H1 (cell line): Measurements from ENCODE around the gene TRAF3IP3. TPM values are rescaled to one million over a fixed set of nuclear protein-coding genes. Genes with fewer than 3 reads are reported as not detected.

Source experiments
- CTCF ChIA-PET: fragments of 300-600 bp; sonication (Branson Sonifier 250); formaldehyde crosslinking; loops from one replicate; lab custom pipeline; 2021; ENCODE audit not compliant: partially characterized antibody; lab: Charles Lee
- POLR2A ChIA-PET: fragments of 300-600 bp; sonication (Branson Sonifier 250); formaldehyde crosslinking; loops from one replicate; lab custom pipeline; 2021; ENCODE audit warnings: inconsistent platforms; ENCODE audit not compliant: partially characterized antibody; lab: Charles Lee
- DNase-seq, 2 experiments: peaks; one replicate each; pipeline versions ENCODE4 v3.0.0 to v3.0.0-alpha.2; 2010 to 2022; ENCODE audit warnings: low spot score in 2 of 2, low read depth in 1 of 2, mixed read lengths in 1 of 2
- FAIRE-seq: peaks from 2 replicates; lab custom pipeline; 2011; peaks lifted over from hg19 to GRCh38; lab: Jason Lieb, UNC
- H2AFZ ChIP-seq: 2 replicates; pipeline ENCODE4 v1.8.1; 2012; ENCODE audit warnings: low read length, inconsistent platforms
- H2AK5ac ChIP-seq: 2 replicates; pipeline ENCODE4 v1.6.1; 2013; ENCODE audit warnings: low read depth, low read length
- H2BK120ac ChIP-seq: replicated peaks from 2 replicates; pipeline ENCODE3; 2013; ENCODE audit warnings: low read depth, low read length, inconsistent platforms
- H2BK12ac ChIP-seq: 2 replicates; pipeline ENCODE4 v1.6.1; 2013; ENCODE audit warnings: low read depth, low read length
- H2BK15ac ChIP-seq: 2 replicates; pipeline ENCODE4 v1.6.1; 2013; ENCODE audit warnings: low read length
- H2BK20ac ChIP-seq: 2 replicates; pipeline ENCODE4 v1.6.1; 2013; ENCODE audit warnings: low read length
- H2BK5ac ChIP-seq: 2 replicates; pipeline ENCODE4 v1.6.1; 2013; ENCODE audit warnings: low read depth, low read length
- H3K14ac ChIP-seq: 2 replicates; pipeline ENCODE4 v1.6.1; 2013; ENCODE audit warnings: inconsistent platforms; ENCODE audit not compliant: insufficient read length
- H3K18ac ChIP-seq: 2 replicates; pipeline ENCODE4 v1.6.1; 2013; ENCODE audit warnings: low read length; ENCODE audit errors: extremely low read depth
- H3K23ac ChIP-seq: 2 replicates; pipeline ENCODE4 v1.6.1; 2013; ENCODE audit warnings: inconsistent platforms; ENCODE audit not compliant: insufficient read length
- H3K23me2 ChIP-seq: 2 replicates; pipeline ENCODE4 v1.6.1; 2013; ENCODE audit warnings: low read depth, low read length
- H3K27ac ChIP-seq: 2 replicates; pipeline ENCODE4 v1.6.1; 2011; ENCODE audit warnings: low read depth, low read length, inconsistent platforms
- H3K27me3 ChIP-seq, 4 experiments: replicated peaks in 1 of 4; 1 replicate in 1 of 4; 2 replicates in 3 of 4; pipeline versions ENCODE4 v1.6.1 to v1.8.1; 2011 to 2013; ENCODE audit warnings: low read length in 3 of 4, mild to moderate bottlenecking in 3 of 4, inconsistent platforms in 2 of 4, mixed read lengths in 2 of 4, moderate library complexity in 1 of 4; ENCODE audit not compliant: control insufficient read depth in 3 of 4, insufficient read depth in 3 of 4; ENCODE audit errors: extremely low read depth in 1 of 4
- H3K36me3 ChIP-seq, 4 experiments: 2 replicates each; pipeline versions ENCODE4 v1.6.1 to v1.8.1; 2011 to 2013; ENCODE audit warnings: mild to moderate bottlenecking in 4 of 4, low read length in 3 of 4, moderate library complexity in 2 of 4, control low read depth in 1 of 4, inconsistent platforms in 1 of 4; ENCODE audit not compliant: insufficient read depth in 4 of 4, control insufficient read depth in 2 of 4
- H3K4ac ChIP-seq: replicated peaks from 2 replicates; pipeline ENCODE3; 2013; ENCODE audit warnings: low read length, low read depth, mixed read lengths, inconsistent platforms; ENCODE audit not compliant: insufficient read length
- H3K4me1 ChIP-seq, 4 experiments: replicated peaks in 1 of 4; 1 replicate in 1 of 4; 2 replicates in 3 of 4; pipeline versions ENCODE4 v1.6.1 to v1.8.1; 2011 to 2013; ENCODE audit warnings: low read length in 3 of 4, inconsistent platforms in 2 of 4, mixed read lengths in 1 of 4; ENCODE audit not compliant: insufficient read depth in 4 of 4, control insufficient read depth in 3 of 4
- H3K4me2 ChIP-seq, 2 experiments: 2 replicates each; pipeline versions ENCODE4 v1.6.1 to v1.8.1; 2011 to 2013; ENCODE audit warnings: low read depth in 2 of 2, low read length in 2 of 2, control low read depth in 1 of 2, inconsistent platforms in 1 of 2, mild to moderate bottlenecking in 1 of 2; ENCODE audit not compliant: insufficient read depth in 1 of 2
- H3K4me3 ChIP-seq, 4 experiments: fragments of 200-600, 300-600 bp in 1 of 4; sonication (generic), shearing (Covaris generic), sonication (Bioruptor Twin) in 1 of 4; 2 replicates each; pipeline versions ENCODE4 v1.5.1 to v1.8.1; 2011 to 2016; ENCODE audit warnings: low read length in 4 of 4, low read depth in 3 of 4, control low read depth in 2 of 4, inconsistent platforms in 2 of 4, mild to moderate bottlenecking in 2 of 4, mixed read lengths in 1 of 4, moderate library complexity in 1 of 4; ENCODE audit not compliant: insufficient read depth in 2 of 4; ENCODE audit errors: extremely low read depth in 1 of 4
- H3K56ac ChIP-seq: replicated peaks from 2 replicates; pipeline ENCODE3; 2013; ENCODE audit warnings: low read depth, mild to moderate bottlenecking, mixed read lengths, low read length, inconsistent platforms; ENCODE audit not compliant: insufficient read length
- H3K79me1 ChIP-seq: 2 replicates; pipeline ENCODE4 v1.6.1; 2013; ENCODE audit warnings: low read depth, low read length, control low read depth
- H3K79me2 ChIP-seq, 2 experiments: 2 replicates each; pipeline versions ENCODE4 v1.6.1 to v1.8.1; 2012 to 2013; ENCODE audit warnings: low read length in 2 of 2, mild to moderate bottlenecking in 2 of 2, inconsistent platforms in 1 of 2; ENCODE audit not compliant: insufficient read depth in 2 of 2, control insufficient read depth in 1 of 2
- H3K9ac ChIP-seq, 4 experiments: replicated peaks in 1 of 4; 1 replicate in 1 of 4; 2 replicates in 3 of 4; pipeline versions ENCODE4 v1.6.1 to v1.8.1; 2011 to 2013; ENCODE audit warnings: low read depth in 3 of 4, low read length in 3 of 4, control low read depth in 2 of 4, mild to moderate bottlenecking in 2 of 4, moderate library complexity in 2 of 4, inconsistent platforms in 1 of 4; ENCODE audit errors: extremely low read depth in 1 of 4
- H3K9me3 ChIP-seq, 2 experiments: 2 replicates each; pipeline versions ENCODE4 v1.6.1 to v1.8.1; 2012 to 2013; ENCODE audit warnings: mild to moderate bottlenecking in 2 of 2, moderate library complexity in 2 of 2, control low read depth in 1 of 2, inconsistent platforms in 1 of 2, low read depth in 1 of 2, low read length in 1 of 2, mixed read lengths in 1 of 2; ENCODE audit not compliant: insufficient read depth in 2 of 2
- H4K20me1 ChIP-seq, 2 experiments: replicated peaks in 1 of 2; 2 replicates each; pipeline versions ENCODE3 to v1.8.1; 2011 to 2013; ENCODE audit warnings: inconsistent platforms in 2 of 2, low read length in 2 of 2, mild to moderate bottlenecking in 1 of 2; ENCODE audit not compliant: insufficient read depth in 2 of 2, control insufficient read depth in 1 of 2
- H4K5ac ChIP-seq: 2 replicates; pipeline ENCODE4 v1.6.1; 2013; ENCODE audit warnings: low read length, low read depth, mixed read lengths, inconsistent platforms; ENCODE audit not compliant: insufficient read length
- H4K8ac ChIP-seq: 2 replicates; pipeline ENCODE4 v1.8.0; 2013; ENCODE audit warnings: mild to moderate bottlenecking, moderate library complexity, low read length, inconsistent platforms; ENCODE audit not compliant: insufficient read depth; ENCODE audit errors: extremely low read depth
- H4K91ac ChIP-seq: replicated peaks from 2 replicates; pipeline ENCODE3; 2013; ENCODE audit warnings: low read length, mixed read lengths, inconsistent platforms; ENCODE audit not compliant: insufficient read length
- ASH2L ChIP-seq: fragments of 200-600, 300-600 bp; sonication (generic); IDR thresholded peaks from one replicate; pipeline ENCODE4 v1.7.1; 2017; ENCODE audit warnings: low read length
- CREB1 ChIP-seq: IDR thresholded peaks from 2 replicates; pipeline ENCODE4 v1.6.1; 2012; ENCODE audit warnings: inconsistent platforms
- JUND ChIP-seq: IDR thresholded peaks from 2 replicates; pipeline ENCODE4 v1.6.1; 2011; ENCODE audit warnings: mild to moderate bottlenecking, improper control_type of control experiment, low read length
- KDM4A ChIP-seq: IDR thresholded peaks from one replicate; pipeline ENCODE4 v1.7.1; 2012; ENCODE audit warnings: low read depth, mild to moderate bottlenecking, moderate library complexity, low read length, inconsistent platforms; ENCODE audit not compliant: severe bottlenecking
- MAX ChIP-seq: IDR thresholded peaks from 2 replicates; pipeline ENCODE4 v1.6.1; 2012; ENCODE audit warnings: inconsistent platforms
- PHF8 ChIP-seq: fragments of 200-600 bp; sonication (generic); conservative IDR thresholded peaks from 2 replicates; pipeline ENCODE4 v1.7.1; 2012; ENCODE audit warnings: low read depth, mild to moderate bottlenecking, inconsistent platforms, low read length, moderate library complexity
- POLR2A ChIP-seq, 2 experiments: IDR thresholded peaks; 1 replicate in 1 of 2; 2 replicates in 1 of 2; pipeline ENCODE4 v1.6.1; 2011; ENCODE audit warnings: low read depth in 2 of 2, low read length in 2 of 2, mild to moderate bottlenecking in 2 of 2; ENCODE audit errors: control extremely low read depth in 1 of 2
- RBBP5 ChIP-seq: IDR thresholded peaks from 2 replicates; pipeline ENCODE4 v1.7.1; 2012; ENCODE audit warnings: low read depth, mild to moderate bottlenecking, inconsistent platforms, low read length, moderate library complexity, borderline replicate concordance
- SP2 ChIP-seq: IDR thresholded peaks from 2 replicates; pipeline ENCODE4 v1.6.1; 2012; ENCODE audit warnings: mild to moderate bottlenecking, low read length, inconsistent platforms
- TBP ChIP-seq: IDR thresholded peaks from 2 replicates; pipeline ENCODE4 v1.6.1; 2011; ENCODE audit warnings: low read depth, low read length, improper control_type of control experiment
- WGBS, 2 experiments: shearing (Covaris generic) in 1 of 2; methylation state at CpG; one replicate each; pipeline versions ENCODE4 v1.1.6 to v1.1.7; 2013 to 2015; ENCODE audit warnings: low lambda C conversion rate in 2 of 2, mixed read lengths in 2 of 2, inconsistent platforms in 1 of 2, low coverage in 1 of 2, missing lambda C conversion rate in 1 of 2; ENCODE audit not compliant: insufficient replicate concordance in 2 of 2, insufficient coverage in 1 of 2, insufficient read length in 1 of 2; ENCODE audit errors: extremely low coverage in 1 of 2, missing lambda C conversion rate in 1 of 2; 5-methylcytosine and 5-hydroxymethylcytosine counted together
- polyA plus RNA-seq, 7 experiments: library from polyadenylated mRNA; depleted of rRNA in 3 of 7; stranded (reverse) in 5 of 7; unstranded in 2 of 7; fragments of >200 nt in 5 of 7; fragments of 200-250 nt in 2 of 7; gene quantifications; 1 replicate in 5 of 7; 2 replicates in 1 of 7; 4 replicates in 1 of 7; pipeline versions ENCODE4 v1.2.1 to v1.2.3, GENCODE V29; 2011 to 2013; ENCODE audit warnings: missing spikeins in 2 of 7, mixed read lengths in 2 of 7
- total RNA-seq: library from RNA; stranded (reverse); fragmentation: NEBNext Ultra II Directional; extraction: Animal tissue kit (Norgen Biotek cat#: 25700); gene quantifications from 2 replicates; pipeline ENCODE4 v1.2.1, GENCODE V29; 2021

TRAF3IP3 gene
- total and polyA plus RNA-seq, 2 of the 8 experiments (the other 6 are each of a cell fraction or from before 2014, with no cell fraction given), result not detected

- peak within 1 kb of the TSS; percentile 98 for H3K18ac ChIP-seq
- H3K9ac ChIP-seq, result peak within 1 kb of the TSS in 3 of 4 experiments; percentile 71 to 82 (median 75); a peak in 6 of 7 replicates
- H2BK5ac ChIP-seq, result peak within 1 kb of the TSS; percentile 85; the same call in 1 of the 2 replicates
- no peak within 1 kb of the TSS for H2AK5ac ChIP-seq
- peak within 1 kb of the TSS; percentile 82 for H4K91ac ChIP-seq
- peak within 1 kb of the TSS; percentile 48; the same call in 1 of the 2 replicates for H2BK15ac ChIP-seq
- peak within 1 kb of the TSS; percentile 57 for H2BK120ac ChIP-seq
- peak; percentile 93 to 98 for DNase-seq
- H3K4me3 ChIP-seq, result peak within 1 kb of the TSS; percentile 73 to 91 (median 80)
- H3K79me2 ChIP-seq, result peaks cover 0 to 7% of the 10 kb centered on the region in 2 experiments; a peak in 1 of 4 replicates
- ChIA-PET CTCF (interaction anchor here (0.8 to 11.7 kb wide), 8 partner anchors 9 to 505 kb away, joined by 3 to 254 read pairs (median 4); partner anchors contain the start of gene UTP25), POLR2A (interaction anchor here (0.6 to 2.6 kb wide), 9 partner anchors 8 to 568 kb away, joined by 3 to 11 read pairs (median 4); partner anchors contain the start of genes C1orf74 and UTP25)
- WGBS, 2 experiments, result 6% methylated on average over 35 of the region's 46 CpGs; no CpG with 5 or more reads in 1 of the 2 experiments
- H3K79me1 ChIP-seq, result no peaks in the 10 kb centered on the region; the same call in none of the 2 replicates
- H3K23me2 ChIP-seq, result peaks cover 12% of the 10 kb centered on the region; the same call in 1 of the 2 replicates
- H3K23ac ChIP-seq, result no peak within 1 kb of the TSS
- no peak within 1 kb of the TSS for H3K4ac ChIP-seq
- H3K4me2 ChIP-seq, result peak within 1 kb of the TSS; percentile 88 to 91
- no peaks in the 10 kb centered on the region for H3K36me3 ChIP-seq
- H4K8ac ChIP-seq, result peak within 1 kb of the TSS; percentile 87; the same call in 1 of the 2 replicates
- no peak within 1 kb of the TSS for H2BK20ac ChIP-seq
- peaks cover 0 to 7% of the 10 kb centered on the region in 2 experiments for H4K20me1 ChIP-seq
- peak within 1 kb of the TSS; percentile 66; the same call in 1 of the 2 replicates for H3K27ac ChIP-seq
- peaks cover 0 to 7% (median 0%) of the 10 kb centered on the region in 4 experiments; a peak in 4 of 7 replicates for H3K4me1 ChIP-seq
- peak; percentile 24 for FAIRE-seq
- peak within 1 kb of the TSS; percentile 30 for H4K5ac ChIP-seq
- no peak within 1 kb of the TSS for H3K56ac ChIP-seq
- peak within 1 kb of the TSS; percentile 98 for H2AFZ ChIP-seq
- H2BK12ac ChIP-seq, result no peak within 1 kb of the TSS; the same call in none of the 2 replicates
- H3K9me3 ChIP-seq, result no peaks in the 10 kb centered on the region
- H3K27me3 ChIP-seq, result no peaks in the 10 kb centered on the region
- no peak within 1 kb of the TSS for H3K14ac ChIP-seq
- TF ChIP-seq PHF8 (peak; percentile 62), CREB1 (peak; percentile 83), KDM4A (peak; percentile 86), MAX (0 out of 2 replicates have a peak, but pooled peaks have one; percentile 58), POLR2A (IDR thresholded peaks at IDR 0.05; ENCODE audit: control extremely low read depth in 1 of 2, low read depth in 2 of 2, low read length in 2 of 2) (peak; percentile 81 to 85), RBBP5 (peak; percentile 90; the same call in 1 of the 2 replicates), SP2 (no peak), ASH2L (peak; percentile 82), TBP (peak; percentile 73), JUND (peak; percentile 45; the same call in 1 of the 2 replicates)
Observed at GRCh38 chr1:209805875-209806760, 50.3 kb downstream of the TRAF3IP3 start, which contains the start of gene IRF6. Gene IRF6 (minus strand): TSS chr1:209806142. CDS start chr1:209801413, 4,729 bp downstream.
